Measurements from ENCODE around the gene GRM1.

- TF ChIP-seq CTCF (IDR thresholded peaks at IDR 0.05) (no peak), EZH2 (IDR thresholded peaks at IDR 0.05) (no peak), EZH2phosphoT487 (IDR thresholded peaks at IDR 0.05) (no peak)
These were observed 428.0 kb downstream of the GRM1 start for GRCh38 chr6:146456886-146457285.

Measured in neural progenitor cell (in vitro differentiated cells).